SK-N-SH treated with all-trans-retinoic acid at 6 μM for 48 hours (cell line): Measurements from ENCODE around the gene ANKRD44.

ENCODE experiments used
- ATAC-seq: fragments of 200-7000 bp; cut with Tn5 transposase; 3 replicates; pipeline ENCODE4 v1.9.1; 2020; ENCODE audit warnings: mild to moderate bottlenecking, moderate library complexity
- ARNTL ChIP-seq: fragments of 450-650 bp; formaldehyde crosslinking; IDR thresholded peaks from 2 replicates; pipeline ENCODE4 v1.5.0; 2020; ENCODE audit warnings: low read depth, mild to moderate bottlenecking, moderate library complexity, borderline replicate concordance
- BACH2 ChIP-seq: fragments of 250-450 bp; sonication (Bioruptor Pico); IDR thresholded peaks from 2 replicates; pipeline ENCODE4 v1.9.0; 2021; ENCODE audit warnings: mild to moderate bottlenecking, borderline replicate concordance
- CREB5 ChIP-seq: fragments of 250-450 bp; sonication (Bioruptor Pico); IDR thresholded peaks from 2 replicates; pipeline ENCODE4 v1.5.1; 2020; ENCODE audit warnings: low read depth, mild to moderate bottlenecking, moderate library complexity
- ESRRG ChIP-seq: fragments of 250-450 bp; sonication (Bioruptor Pico); IDR thresholded peaks from 2 replicates; pipeline ENCODE4 v1.6.1; 2021; ENCODE audit warnings: mild to moderate bottlenecking
- GLIS3 ChIP-seq: fragments of 250-450 bp; sonication (Bioruptor Pico); IDR thresholded peaks from 2 replicates; pipeline ENCODE4 v1.5.0; 2020; ENCODE audit warnings: mild to moderate bottlenecking, moderate library complexity
- ISL1 ChIP-seq: fragments of 250-450 bp; sonication (Bioruptor Pico); IDR thresholded peaks from 2 replicates; pipeline ENCODE4 v2.1.2; 2022; ENCODE audit warnings: mild to moderate bottlenecking, moderate library complexity
- OSR1 ChIP-seq: fragments of 250-450 bp; sonication (Bioruptor Pico); IDR thresholded peaks from 2 replicates; pipeline ENCODE4 v1.8.0; 2022; ENCODE audit warnings: moderate library complexity, mild to moderate bottlenecking, inconsistent platforms
- PATZ1 ChIP-seq: fragments of 250-450 bp; sonication (Bioruptor Pico); IDR thresholded peaks from 2 replicates; pipeline ENCODE4 v1.8.0; 2020; ENCODE audit warnings: mild to moderate bottlenecking, moderate library complexity, borderline replicate concordance
- SNAI2 ChIP-seq: fragments of 250-450 bp; sonication (Bioruptor Pico); IDR thresholded peaks from 2 replicates; pipeline ENCODE4 v1.5.0; 2020; ENCODE audit warnings: mild to moderate bottlenecking, moderate library complexity
- TCF4 ChIP-seq: fragments of 250-450 bp; sonication (Bioruptor Pico); IDR thresholded peaks from 2 replicates; pipeline ENCODE4 v1.8.0; 2021; ENCODE audit warnings: mild to moderate bottlenecking, moderate library complexity, borderline replicate concordance
- TOX ChIP-seq: fragments of 250-450 bp; sonication (Bioruptor Pico); IDR thresholded peaks from 2 replicates; pipeline ENCODE4 v1.8.0; 2021; ENCODE audit warnings: mild to moderate bottlenecking, moderate library complexity, borderline replicate concordance
- TSHZ2 ChIP-seq: fragments of 250-450 bp; sonication (Bioruptor Pico); IDR thresholded peaks from 2 replicates; pipeline ENCODE4 v1.5.0; 2020; ENCODE audit warnings: mild to moderate bottlenecking, moderate library complexity
- ZFP3 ChIP-seq: fragments of 250-450 bp; sonication (Bioruptor Pico); IDR thresholded peaks from 2 replicates; pipeline ENCODE4 v1.5.0; 2020; ENCODE audit warnings: mild to moderate bottlenecking, moderate library complexity
- ZNF565 ChIP-seq: fragments of 450-650 bp; formaldehyde crosslinking; conservative IDR thresholded peaks from 2 replicates; pipeline ENCODE4 v1.5.0; 2020; ENCODE audit warnings: low read depth, mild to moderate bottlenecking, moderate library complexity
- ZNF70 ChIP-seq: fragments of 450-650 bp; formaldehyde crosslinking; IDR thresholded peaks from 2 replicates; pipeline ENCODE4 v1.5.0; 2020; ENCODE audit warnings: mild to moderate bottlenecking, moderate library complexity
- ZNF8 ChIP-seq: fragments of 450-650 bp; formaldehyde crosslinking; IDR thresholded peaks from 2 replicates; pipeline ENCODE4 v1.5.0; 2020; ENCODE audit warnings: mild to moderate bottlenecking, moderate library complexity
- TF ChIP-seq, protein P1 (sequence below): fragments of 250-450 bp; sonication (Bioruptor Pico); IDR thresholded peaks from 2 replicates; pipeline ENCODE4 v1.5.1; 2021; ENCODE audit warnings: mild to moderate bottlenecking, moderate library complexity

Gene ANKRD44

DNA sequence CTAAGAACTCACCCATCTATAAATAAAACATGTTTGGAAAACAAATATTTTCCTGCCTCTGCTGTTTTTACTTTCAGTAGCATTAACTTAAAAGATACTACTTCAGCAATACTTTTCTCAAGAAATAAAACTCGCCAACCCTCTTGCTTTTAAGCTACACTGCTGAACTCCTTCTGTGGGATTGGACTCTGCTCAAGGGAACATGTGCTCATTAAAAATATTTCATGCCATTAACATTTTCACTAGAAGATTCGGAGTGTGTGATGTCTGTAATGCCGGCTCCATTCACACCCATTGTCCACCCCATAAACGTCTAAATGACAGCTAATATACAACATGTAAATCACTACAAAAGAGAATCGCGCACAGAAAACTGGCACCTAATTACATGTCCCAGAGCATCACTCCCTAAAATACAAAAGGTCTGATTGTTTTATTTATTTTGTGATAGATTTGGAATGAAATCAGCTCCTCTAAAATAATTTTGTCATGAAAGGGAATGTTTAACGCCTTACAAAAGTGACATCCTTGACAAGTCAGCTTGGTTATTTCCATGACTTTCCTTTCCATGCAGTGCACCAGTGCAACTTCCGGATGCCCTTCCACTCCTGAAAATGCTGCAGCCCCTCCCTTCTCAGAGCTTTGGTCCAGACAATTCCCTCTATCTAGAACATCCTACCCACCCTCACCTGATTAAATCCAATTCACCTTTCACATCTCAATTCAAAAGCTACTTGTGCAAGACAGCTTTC lies 73.1 kb downstream of the ANKRD44 start:
- ATAC-seq = no peak
- TF ChIP-seq PATZ1 (CRISPR knock-in tag) (no peak), ZNF565 (no peak), TCF4 (CRISPR knock-in tag) (no peak), CREB5 (no peak), ISL1 (CRISPR knock-in tag) (no peak), ARNTL (CRISPR knock-in tag) (no peak), SNAI2 (CRISPR knock-in tag) (no peak), GLIS3 (CRISPR knock-in tag) (no peak)

- no peak for TF ChIP-seq ZFP3 (CRISPR knock-in tag)
- no peak for TF ChIP-seq CREB5
- no peak for TF ChIP-seq BACH2
- TF ChIP-seq, protein P1, sequence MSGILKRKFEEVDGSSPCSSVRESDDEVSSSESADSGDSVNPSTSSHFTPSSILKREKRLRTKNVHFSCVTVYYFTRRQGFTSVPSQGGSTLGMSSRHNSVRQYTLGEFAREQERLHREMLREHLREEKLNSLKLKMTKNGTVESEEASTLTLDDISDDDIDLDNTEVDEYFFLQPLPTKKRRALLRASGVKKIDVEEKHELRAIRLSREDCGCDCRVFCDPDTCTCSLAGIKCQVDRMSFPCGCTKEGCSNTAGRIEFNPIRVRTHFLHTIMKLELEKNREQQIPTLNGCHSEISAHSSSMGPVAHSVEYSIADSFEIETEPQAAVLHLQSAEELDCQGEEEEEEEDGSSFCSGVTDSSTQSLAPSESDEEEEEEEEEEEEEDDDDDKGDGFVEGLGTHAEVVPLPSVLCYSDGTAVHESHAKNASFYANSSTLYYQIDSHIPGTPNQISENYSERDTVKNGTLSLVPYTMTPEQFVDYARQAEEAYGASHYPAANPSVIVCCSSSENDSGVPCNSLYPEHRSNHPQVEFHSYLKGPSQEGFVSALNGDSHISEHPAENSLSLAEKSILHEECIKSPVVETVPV = no peak
- no peak for TF ChIP-seq TOX (CRISPR knock-in tag)
- no peak for TF ChIP-seq TCF4 (CRISPR knock-in tag)
- no peak for TF ChIP-seq ZNF8 (CRISPR knock-in tag)
- no peak for TF ChIP-seq TSHZ2
- TF ChIP-seq ESRRG (CRISPR knock-in tag) = no peak
- TF ChIP-seq OSR1 = no peak
- TF ChIP-seq ARNTL (CRISPR knock-in tag) = no peak
These were observed 73.8 kb downstream of the ANKRD44 start for GRCh38 chr2:197236816-197237215.

GRCh38 chr2:197236159-197236558 lies 74.4 kb downstream of the ANKRD44 start:
- TF ChIP-seq SNAI2 (CRISPR knock-in tag) (no peak), TSHZ2 (no peak), GLIS3 (CRISPR knock-in tag) (no peak), ZNF70 (CRISPR knock-in tag) (no peak)
- TF ChIP-seq, all 23 proteins: peak for 0
- ATAC-seq = no peak

More at GRCh38 chr2:197236816-197237215, 73.8 kb downstream of the ANKRD44 start:
- ATAC-seq = no peak
